T follicular helper cell (primary cell): ENCODE data around the gene STEAP3.

Experiments
- DNase-seq: peaks from one replicate; pipeline ENCODE4 v3.0.0-alpha.2; 2020; ENCODE audit warnings: low read depth

Gene STEAP3

DNA sequence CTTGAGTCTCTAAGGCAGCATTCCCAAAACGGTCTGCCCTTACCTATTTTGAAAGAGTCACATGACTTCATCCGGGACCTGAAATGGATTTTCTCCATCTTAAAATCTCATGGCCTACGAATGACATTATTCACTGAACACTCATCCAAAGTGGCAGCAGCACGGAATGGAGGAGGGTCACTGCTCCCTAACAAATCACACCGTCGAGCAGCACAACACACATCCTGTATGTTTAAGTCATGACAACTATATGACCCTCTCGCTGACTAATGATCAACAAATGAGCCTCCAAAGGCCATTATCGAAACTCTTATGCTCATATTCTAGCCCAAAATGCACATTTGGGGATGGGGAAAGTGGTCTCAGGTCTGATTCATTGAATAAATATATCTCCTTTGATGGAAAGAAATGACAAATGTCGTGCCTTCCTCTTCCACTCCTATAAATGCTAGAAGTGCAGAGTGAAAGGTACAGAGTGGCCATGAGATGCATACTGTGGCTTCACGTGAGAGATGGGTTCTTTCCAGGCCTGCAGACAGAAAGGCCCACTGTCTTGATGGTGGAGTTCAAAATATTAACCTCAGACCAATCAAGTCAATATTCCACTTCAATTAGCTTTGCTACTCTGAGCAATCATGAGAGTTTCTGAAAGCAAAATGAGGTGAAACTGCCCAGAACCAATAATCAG lies 72.2 kb downstream of the STEAP3 start:
- DNase-seq, result no peak

DNA sequence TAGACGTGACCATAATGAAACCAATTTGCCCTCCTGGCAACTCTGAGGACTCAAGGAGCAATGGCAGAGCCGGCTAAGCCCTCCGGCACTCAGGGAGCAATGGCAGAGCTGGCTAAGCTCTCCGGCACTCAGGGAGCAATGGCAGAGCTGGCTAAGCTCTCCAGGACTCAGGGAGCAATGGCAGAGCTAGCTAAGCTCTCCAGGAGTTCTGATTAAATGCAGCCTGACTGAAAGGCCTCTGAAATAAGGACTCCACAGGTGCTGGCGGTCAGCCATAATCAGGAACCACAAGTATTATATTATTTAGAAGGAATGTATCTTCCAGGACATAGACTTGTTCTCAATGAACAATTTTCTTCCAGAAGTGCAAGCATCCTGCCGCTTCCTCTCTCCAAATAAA lies 77.8 kb downstream of the STEAP3 start:
- DNase-seq, result no peak

DNA sequence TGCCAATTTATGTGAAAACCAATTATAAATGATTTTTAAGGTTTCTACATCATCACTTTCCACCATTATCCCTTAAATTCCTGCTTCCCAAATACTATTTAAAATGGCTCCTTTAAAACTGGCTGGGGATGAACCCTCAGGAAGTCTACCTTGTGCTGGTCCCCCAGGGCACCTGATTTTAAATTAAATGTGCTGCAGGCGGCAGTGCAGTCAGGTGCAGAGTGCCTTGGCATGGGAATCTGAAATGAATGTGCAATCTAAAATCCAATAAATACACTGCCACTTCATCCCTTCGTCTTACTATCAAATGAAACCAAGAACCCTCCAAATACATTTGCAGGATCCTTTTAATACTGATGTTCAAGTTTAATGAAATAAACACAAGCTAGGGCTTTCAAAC lies 81.2 kb downstream of the STEAP3 start:
- DNase-seq, result no peak

DNA sequence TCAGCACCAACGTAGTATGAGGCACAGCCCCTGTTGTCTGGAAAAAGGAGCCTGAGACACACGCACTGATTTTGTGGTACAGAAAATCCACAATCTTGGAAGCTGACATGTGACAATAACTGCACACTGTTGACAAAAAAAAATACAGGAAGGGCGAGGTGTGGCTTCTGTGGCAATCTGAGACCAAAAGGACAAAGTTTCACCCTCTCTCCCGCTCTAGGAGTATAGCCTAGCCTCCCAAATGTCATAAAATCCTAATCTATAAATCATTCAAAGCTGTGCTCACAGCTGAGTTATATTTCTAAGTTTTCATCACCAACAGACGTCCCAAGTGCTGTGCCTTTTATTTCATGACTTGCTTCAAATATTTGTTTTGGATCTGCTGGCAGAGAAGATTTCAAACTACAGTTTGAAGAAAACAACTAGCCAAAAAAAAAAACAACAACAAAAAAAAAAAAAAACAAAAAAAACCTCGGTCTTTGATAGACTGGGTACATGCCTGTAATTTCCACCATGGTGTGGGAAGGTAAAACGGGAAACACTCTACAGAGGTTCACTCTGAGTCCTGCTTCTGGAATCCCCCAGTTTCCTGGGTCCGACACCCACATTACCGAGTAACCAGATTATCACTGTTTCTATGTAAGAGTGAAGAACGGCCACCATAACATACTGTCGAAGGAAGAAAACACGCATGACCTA lies 82.0 kb downstream of the STEAP3 start:
- no peak for DNase-seq

DNA sequence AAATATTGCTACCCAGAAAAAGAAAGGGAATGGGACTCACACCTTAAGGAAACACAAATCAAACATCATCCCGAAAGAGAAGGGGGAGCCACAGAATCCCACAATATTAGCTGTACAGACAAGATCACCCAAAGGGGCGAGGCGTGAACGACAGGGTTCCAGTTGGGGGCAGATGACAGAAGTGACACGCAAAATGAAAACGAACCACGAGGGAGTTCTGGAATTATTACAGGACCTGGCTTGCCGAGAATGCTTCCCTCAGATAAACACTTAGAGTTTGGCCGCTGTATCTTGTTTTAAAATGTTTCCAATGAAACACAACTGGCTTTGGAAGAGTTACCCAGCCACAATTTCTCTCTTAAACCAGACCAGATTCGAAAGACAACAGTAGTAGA lies 82.6 kb downstream of the STEAP3 start:
- no peak for DNase-seq

DNA sequence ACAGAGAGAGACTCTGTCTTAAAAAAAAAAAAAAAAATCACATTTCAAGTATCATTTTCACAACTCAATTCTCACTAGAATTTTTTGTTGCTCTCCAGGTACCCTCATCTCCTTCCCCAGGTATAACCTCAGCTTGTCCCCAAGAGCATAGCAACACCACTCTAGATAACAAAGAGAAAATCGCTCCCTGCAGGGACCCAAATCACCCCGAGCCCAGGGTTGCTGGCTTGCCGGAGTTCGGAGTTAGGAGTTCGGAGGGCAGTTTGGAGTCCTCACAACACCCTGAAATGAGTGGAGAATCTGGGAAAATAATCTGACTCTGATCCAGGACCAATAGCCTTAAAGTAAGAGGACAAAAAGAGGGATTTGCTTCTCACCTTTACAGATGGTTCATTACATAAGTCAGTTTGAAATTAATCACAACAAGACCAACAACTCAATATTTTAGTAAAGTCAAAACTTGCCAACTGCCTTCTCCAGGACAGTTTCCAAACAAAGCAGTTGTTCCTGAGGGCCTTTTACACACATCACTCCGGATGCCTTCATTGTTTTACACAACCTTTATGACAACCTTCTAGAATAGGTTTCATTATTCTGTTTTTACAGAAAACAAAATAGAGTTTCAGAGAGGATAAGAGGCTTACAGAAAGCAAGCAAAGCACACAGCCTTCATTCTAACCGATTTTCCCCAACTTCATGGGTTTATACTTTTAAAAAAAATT lies 83.9 kb downstream of the STEAP3 start:
- DNase-seq, result no peak

DNA sequence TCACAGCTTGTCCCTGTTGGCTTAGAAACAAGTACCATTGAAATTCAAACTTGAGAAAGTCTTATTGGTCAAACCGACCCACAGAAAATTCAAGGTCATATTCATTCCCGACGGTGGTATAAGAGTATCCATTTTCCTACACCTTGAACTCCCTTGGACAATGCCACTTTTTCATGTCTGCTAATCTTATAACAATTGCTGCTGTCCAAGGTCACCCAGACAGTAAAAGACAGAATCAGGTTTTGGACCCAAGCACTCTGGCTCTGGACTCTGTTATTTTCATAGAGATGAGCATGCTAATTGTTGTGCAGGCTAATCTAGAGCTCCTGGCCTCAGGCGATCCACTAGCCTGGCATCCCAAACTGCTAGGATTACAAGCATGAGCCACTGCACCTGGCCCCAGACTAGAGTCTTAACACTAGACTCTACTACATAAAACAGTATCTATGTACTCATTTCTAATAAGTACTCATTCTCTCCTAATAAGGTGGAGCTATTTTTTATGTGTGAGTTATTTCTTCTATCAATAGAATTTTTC lies 85.2 kb downstream of the STEAP3 start:
- DNase-seq, result no peak

DNA sequence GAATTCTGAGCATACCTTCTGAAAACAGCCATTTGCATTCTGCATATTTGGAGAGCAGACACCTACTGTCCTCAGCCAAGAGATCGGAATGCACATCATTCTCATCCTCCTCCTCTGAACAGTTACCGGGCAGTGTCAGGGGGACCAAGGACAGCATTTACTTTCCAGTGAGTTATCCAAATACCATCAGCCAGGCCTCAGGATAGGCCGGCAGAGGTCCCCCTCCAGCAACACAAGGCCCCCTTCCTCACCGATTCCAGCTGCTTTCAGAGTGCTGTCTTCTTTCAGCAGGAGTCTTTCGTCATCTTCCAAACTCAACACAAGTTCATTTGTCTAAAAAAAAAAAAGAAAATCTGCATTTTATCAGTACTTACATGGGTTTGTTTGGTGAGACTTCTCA lies 87.7 kb downstream of the STEAP3 start:
- no peak for DNase-seq

DNA sequence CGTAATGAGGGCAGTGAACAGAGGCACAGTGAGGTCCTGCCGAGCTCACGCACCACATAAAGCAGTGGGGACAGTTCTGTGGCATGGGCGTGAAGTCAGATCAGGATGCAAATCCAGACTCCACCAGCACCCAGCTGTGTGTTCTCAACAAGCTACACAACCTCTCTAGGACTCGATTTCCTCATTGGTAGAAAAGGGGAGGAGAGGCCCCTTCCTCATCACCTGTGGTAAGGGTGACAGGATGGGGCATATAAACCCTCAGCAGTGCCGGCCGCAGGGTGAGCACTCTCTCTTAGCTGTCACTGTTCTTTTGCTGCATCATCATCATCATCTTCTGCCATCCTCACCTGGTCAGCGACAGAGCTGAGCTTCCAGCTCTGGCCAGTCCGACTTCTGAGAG lies 88.2 kb downstream of the STEAP3 start:
- no peak for DNase-seq
